ENCODE measurements around the gene SP140L.
"Not testable (repeated sequence)": the region's sequence is repeated elsewhere in the genome, so short reads cannot be mapped to it uniquely, and the experiment has no call there.

The SP140L gene

GRCh38 chr2:230325316-230326243, 1.4 kb upstream of the SP140L start:
- Histone ChIP-seq H3K27me3 (ENCODE audit: insufficient read depth, low read length) (no peaks in the 10 kb centered on the region), H3K9ac (ENCODE audit: low read depth, low read length) (no peak overlapping the region), H3K36me3 (ENCODE audit: insufficient read depth, low read depth, low read length) (no peaks in the 10 kb centered on the region), H3K27ac (ENCODE audit: low read length) (no peak overlapping the region), H3K4me3 (ENCODE audit: low read length) (no peak overlapping the region), H3K9me3 (ENCODE audit: insufficient read depth, low read depth, low read length) (peaks cover 10% of the 10 kb centered on the region; the same call in 1 of the 2 replicates), H3K4me1 (ENCODE audit: insufficient read depth, low read length) (no peaks in the 10 kb centered on the region; the same call in 1 of the 2 replicates)

- H3K27me3 ChIP-seq (ENCODE audit: insufficient read depth, low read length) = no peaks in the 10 kb centered on the region
- H3K4me3 ChIP-seq (ENCODE audit: low read length) = no peak overlapping the region
- no peaks in the 10 kb centered on the region for H3K36me3 ChIP-seq (ENCODE audit: insufficient read depth, low read depth, low read length)
- no peak overlapping the region for H3K9ac ChIP-seq (ENCODE audit: low read depth, low read length)
- no peaks in the 10 kb centered on the region; the same call in 1 of the 2 replicates for H3K4me1 ChIP-seq (ENCODE audit: insufficient read depth, low read length)
- H3K27ac ChIP-seq (ENCODE audit: low read length) = no peak overlapping the region
- peaks cover 6% of the 10 kb centered on the region; the same call in 1 of the 2 replicates for H3K9me3 ChIP-seq (ENCODE audit: insufficient read depth, low read depth, low read length)
These were observed 593 bp downstream of the SP140L start for GRCh38 chr2:230327418-230328154.

- Histone ChIP-seq H3K27me3 (ENCODE audit: insufficient read depth, low read length) (no peaks in the 10 kb centered on the region), H3K27ac (ENCODE audit: low read length) (no peak overlapping the region), H3K36me3 (ENCODE audit: insufficient read depth, low read depth, low read length) (no peaks in the 10 kb centered on the region), H3K4me3 (ENCODE audit: low read length) (no peak overlapping the region), H3K4me1 (ENCODE audit: insufficient read depth, low read length) (no peaks in the 10 kb centered on the region; the same call in 1 of the 2 replicates), H3K9me3 (ENCODE audit: insufficient read depth, low read depth, low read length) (peaks cover 1% of the 10 kb centered on the region; the same call in 1 of the 2 replicates), H3K9ac (ENCODE audit: low read depth, low read length) (no peak overlapping the region)
These were observed 1.1 kb downstream of the SP140L start for GRCh38 chr2:230328155-230328458.

- Histone ChIP-seq H3K4me3 (ENCODE audit: low read length) (no peak overlapping the region), H3K9ac (ENCODE audit: low read depth, low read length) (no peak overlapping the region), H3K9me3 (ENCODE audit: insufficient read depth, low read depth, low read length) (no peaks in the 10 kb centered on the region), H3K4me1 (ENCODE audit: insufficient read depth, low read length) (no peaks in the 10 kb centered on the region; the same call in 1 of the 2 replicates), H3K36me3 (ENCODE audit: insufficient read depth, low read depth, low read length) (no peaks in the 10 kb centered on the region), H3K27me3 (ENCODE audit: insufficient read depth, low read length) (no peaks in the 10 kb centered on the region), H3K27ac (ENCODE audit: low read length) (no peak overlapping the region)
These were observed 3.1 kb downstream of the SP140L start for GRCh38 chr2:230329946-230330605.

- Histone ChIP-seq H3K9me3 (ENCODE audit: insufficient read depth, low read depth, low read length) (no peaks in the 10 kb centered on the region), H3K27me3 (ENCODE audit: insufficient read depth, low read length) (no peaks in the 10 kb centered on the region), H3K9ac (ENCODE audit: low read depth, low read length) (no peak overlapping the region), H3K4me3 (ENCODE audit: low read length) (no peak overlapping the region), H3K27ac (ENCODE audit: low read length) (no peak overlapping the region), H3K36me3 (ENCODE audit: insufficient read depth, low read depth, low read length) (no peaks in the 10 kb centered on the region), H3K4me1 (ENCODE audit: insufficient read depth, low read length) (no peaks in the 10 kb centered on the region)
These were observed 3.7 kb downstream of the SP140L start for GRCh38 chr2:230330725-230331124.

- H3K4me1 ChIP-seq (ENCODE audit: insufficient read depth, low read length) = no peaks in the 10 kb centered on the region
- H3K4me3 ChIP-seq (ENCODE audit: low read length) = no peak overlapping the region
- H3K9me3 ChIP-seq (ENCODE audit: insufficient read depth, low read depth, low read length) = no peaks in the 10 kb centered on the region
- H3K36me3 ChIP-seq (ENCODE audit: insufficient read depth, low read depth, low read length) = no peaks in the 10 kb centered on the region
- H3K9ac ChIP-seq (ENCODE audit: low read depth, low read length) = no peak overlapping the region
- H3K27ac ChIP-seq (ENCODE audit: low read length) = no peak overlapping the region
- no peaks in the 10 kb centered on the region for H3K27me3 ChIP-seq (ENCODE audit: insufficient read depth, low read length)
These were observed 8.5 kb downstream of the SP140L start for GRCh38 chr2:230335461-230335863.

- Histone ChIP-seq H3K4me1 (ENCODE audit: insufficient read depth, low read length) (no peaks in the 10 kb centered on the region), H3K9ac (ENCODE audit: low read depth, low read length) (no peak overlapping the region), H3K27ac (ENCODE audit: low read length) (no peak overlapping the region), H3K9me3 (ENCODE audit: insufficient read depth, low read depth, low read length) (no peaks in the 10 kb centered on the region), H3K4me3 (ENCODE audit: low read length) (no peak overlapping the region), H3K27me3 (ENCODE audit: insufficient read depth, low read length) (no peaks in the 10 kb centered on the region), H3K36me3 (ENCODE audit: insufficient read depth, low read depth, low read length) (no peaks in the 10 kb centered on the region)
These were observed 9.0 kb downstream of the SP140L start for GRCh38 chr2:230335864-230336506.

- not testable (repeated sequence) for H3K9me3 ChIP-seq (ENCODE audit: insufficient read depth, low read depth, low read length); H3K27ac ChIP-seq (ENCODE audit: low read length); H3K27me3 ChIP-seq (ENCODE audit: insufficient read depth, low read length); H3K36me3 ChIP-seq (ENCODE audit: insufficient read depth, low read depth, low read length); H3K4me1 ChIP-seq (ENCODE audit: insufficient read depth, low read length); H3K4me3 ChIP-seq (ENCODE audit: low read length); H3K9ac ChIP-seq (ENCODE audit: low read depth, low read length)
These were observed 15.0 kb downstream of the SP140L start for GRCh38 chr2:230341936-230342528.

GRCh38 chr2:230343041-230343624, 16.1 kb downstream of the SP140L start:
- H3K27me3 ChIP-seq (ENCODE audit: insufficient read depth, low read length); H3K4me3 ChIP-seq (ENCODE audit: low read length); H3K27ac ChIP-seq (ENCODE audit: low read length); H3K9ac ChIP-seq (ENCODE audit: low read depth, low read length); H3K36me3 ChIP-seq (ENCODE audit: insufficient read depth, low read depth, low read length); H3K4me1 ChIP-seq (ENCODE audit: insufficient read depth, low read length); H3K9me3 ChIP-seq (ENCODE audit: insufficient read depth, low read depth, low read length): not testable (repeated sequence)

- Histone ChIP-seq H3K27ac (ENCODE audit: low read length) (no peak overlapping the region), H3K36me3 (ENCODE audit: insufficient read depth, low read depth, low read length) (no peaks in the 10 kb centered on the region), H3K9me3 (ENCODE audit: insufficient read depth, low read depth, low read length) (no peaks in the 10 kb centered on the region), H3K9ac (ENCODE audit: low read depth, low read length) (no peak overlapping the region), H3K4me1 (ENCODE audit: insufficient read depth, low read length) (no peaks in the 10 kb centered on the region), H3K4me3 (ENCODE audit: low read length) (no peak overlapping the region), H3K27me3 (ENCODE audit: insufficient read depth, low read length) (no peaks in the 10 kb centered on the region)
These were observed 16.8 kb downstream of the SP140L start for GRCh38 chr2:230343747-230344146.

- no peaks in the 10 kb centered on the region for H3K27me3 ChIP-seq (ENCODE audit: insufficient read depth, low read length)
- no peak overlapping the region for H3K4me3 ChIP-seq (ENCODE audit: low read length)
- H3K9ac ChIP-seq (ENCODE audit: low read depth, low read length) = no peak overlapping the region
- no peaks in the 10 kb centered on the region for H3K36me3 ChIP-seq (ENCODE audit: insufficient read depth, low read depth, low read length)
- H3K4me1 ChIP-seq (ENCODE audit: insufficient read depth, low read length) = no peaks in the 10 kb centered on the region
- no peaks in the 10 kb centered on the region for H3K9me3 ChIP-seq (ENCODE audit: insufficient read depth, low read depth, low read length)
- no peak overlapping the region for H3K27ac ChIP-seq (ENCODE audit: low read length)
These were observed 19.5 kb downstream of the SP140L start for GRCh38 chr2:230346465-230346864.

Data from iPS-20b (cell line).